HepG2 (cell line): ENCODE measurements around the gene FZD7. TPM values are rescaled to one million over a fixed set of nuclear protein-coding genes. Genes with fewer than 3 reads are reported as not detected.

Experiments
- ATAC-seq: fragments of 200-7000 bp; cut with Tn5 transposase; 3 replicates; pipeline ENCODE4 v1.9.1; 2020; ENCODE audit warnings: mild to moderate bottlenecking, moderate library complexity
- BruUV-seq: library from RNA; stranded (reverse); fragments of 400-500 nt; replicated peaks from 2 replicates; lab custom pipeline; 2021; lab: Mats Ljungman, UMichigan
- CTCF ChIA-PET: fragments of 300-600 bp; formaldehyde crosslinking; extraction: SDS; loops from one replicate; lab custom pipeline; 2021; ENCODE audit warnings: low total read pairs, inconsistent platforms, low intra/inter-chr PET ratio; lab: Yijun Ruan, JAX
- POLR2A ChIA-PET: fragments of 350-600 bp; sonication (Branson Sonifier 250); formaldehyde crosslinking; loops from one replicate; lab custom pipeline; 2020; ENCODE audit warnings: antibody characterized with exemption, inconsistent platforms; lab: Yijun Ruan, JAX
- DNase-seq: peaks from one replicate; pipeline ENCODE4 v3.0.0-alpha.2; 2015; ENCODE audit warnings: low spot score
- FAIRE-seq: peaks from 3 replicates; lab custom pipeline; 2011; peaks lifted over from hg19 to GRCh38; lab: Jason Lieb, UNC
- H2AFZ ChIP-seq: one replicate; pipeline ENCODE4 v1.6.1; 2011; ENCODE audit warnings: low read length, inconsistent platforms
- H3K27ac ChIP-seq: fragments of 300-600 bp; 3 replicates; pipeline ENCODE4 v1.8.0; 2011; ENCODE audit warnings: mixed run types, mild to moderate bottlenecking, mixed read lengths, low read length, inconsistent platforms; ENCODE audit not compliant: insufficient read depth; ENCODE audit errors: extremely low read length
- H3K27me3 ChIP-seq, 2 experiments: fragments of 200-600 bp in 1 of 2; 2 replicates in 1 of 2; 3 replicates in 1 of 2; pipeline versions ENCODE4 v1.6.0 to v1.8.0; 2011; ENCODE audit warnings: low read length in 2 of 2, mild to moderate bottlenecking in 2 of 2, moderate library complexity in 2 of 2, inconsistent platforms in 1 of 2; ENCODE audit not compliant: insufficient read depth in 2 of 2, control insufficient read depth in 1 of 2
- H3K36me3 ChIP-seq, 2 experiments: fragments of 200-600 bp in 1 of 2; replicated peaks in 1 of 2; 2 replicates in 1 of 2; 3 replicates in 1 of 2; pipeline versions ENCODE4 v1.5.1 to v1.8.0; 2011; ENCODE audit warnings: low read length in 2 of 2, inconsistent platforms in 1 of 2; ENCODE audit not compliant: insufficient read depth in 2 of 2, control insufficient read depth in 1 of 2
- H3K4me1 ChIP-seq: 2 replicates; pipeline ENCODE4 v1.5.1; 2012; ENCODE audit warnings: low read length, inconsistent platforms; ENCODE audit not compliant: insufficient read depth
- H3K4me2 ChIP-seq: 2 replicates; pipeline ENCODE4 v1.6.0; 2011; ENCODE audit warnings: low read depth, low read length, inconsistent platforms
- H3K4me3 ChIP-seq, 3 experiments: fragments of 200-600 bp in 1 of 3; sonication (generic), shearing (Covaris generic) in 1 of 3; replicated peaks in 1 of 3; 2 replicates each; pipeline ENCODE4 v1.5.1; 2011 to 2016; ENCODE audit warnings: low read length in 3 of 3, inconsistent platforms in 2 of 3, low read depth in 2 of 3, mild to moderate bottlenecking in 2 of 3, control low read depth in 1 of 3, mixed read lengths in 1 of 3; ENCODE audit not compliant: insufficient read depth in 1 of 3
- H3K79me2 ChIP-seq: one replicate; pipeline ENCODE4 v1.6.1; 2011; ENCODE audit warnings: low read length, inconsistent platforms; ENCODE audit not compliant: insufficient read depth
- H3K9ac ChIP-seq: 2 replicates; pipeline ENCODE4 v1.6.0; 2011; ENCODE audit warnings: mild to moderate bottlenecking, low read depth, low read length, inconsistent platforms; ENCODE audit not compliant: insufficient read depth
- H3K9me3 ChIP-seq: 2 replicates; pipeline ENCODE4 v1.5.1; 2012; ENCODE audit warnings: mild to moderate bottlenecking, low read length
- H4K20me1 ChIP-seq: 2 replicates; pipeline ENCODE4 v1.6.0; 2011; ENCODE audit warnings: inconsistent platforms, mild to moderate bottlenecking, low read length, moderate library complexity; ENCODE audit not compliant: insufficient read depth
- ARNT ChIP-seq: fragments of 450-650 bp; IDR thresholded peaks from 2 replicates; pipeline ENCODE4 v1.6.1; 2017
- GATAD1 ChIP-seq: IDR thresholded peaks from 2 replicates; pipeline ENCODE4 v1.6.1; 2016; ENCODE audit warnings: missing genetic modification reagents, missing compliant biosample characterization
- GATAD2A ChIP-seq: IDR thresholded peaks from 2 replicates; pipeline ENCODE4 v1.6.1; 2016
- HBP1 ChIP-seq: IDR thresholded peaks from 2 replicates; pipeline ENCODE4 v1.6.1; 2016; ENCODE audit warnings: low read depth, control low read depth
- KDM6A ChIP-seq: IDR thresholded peaks from 2 replicates; pipeline ENCODE4 v1.6.1; 2016; ENCODE audit warnings: low read depth
- LBX2 ChIP-seq: sonication (generic); formaldehyde crosslinking; IDR thresholded peaks from 2 replicates; pipeline ENCODE4 v1.5.0; 2020; ENCODE audit warnings: missing genetic modification reagents, mild to moderate bottlenecking, borderline replicate concordance
- MAFK ChIP-seq, 2 experiments: IDR thresholded peaks in 1 of 2; conservative IDR thresholded peaks in 1 of 2; 2 replicates each; pipeline ENCODE4 v1.6.1; 2011; ENCODE audit warnings: improper control_type of control experiment in 2 of 2, low read length in 2 of 2
- NFYC ChIP-seq: IDR thresholded peaks from 2 replicates; pipeline ENCODE4 v1.6.1; 2016; ENCODE audit warnings: missing genetic modification reagents, missing compliant biosample characterization
- PHB2 ChIP-seq: fragments of 450-650 bp; IDR thresholded peaks from 2 replicates; pipeline ENCODE4 v1.6.1; 2018; ENCODE audit not compliant: partially characterized antibody
- RERE ChIP-seq: IDR thresholded peaks from 2 replicates; pipeline ENCODE4 v1.6.1; 2016; ENCODE audit warnings: low read depth, missing genetic modification reagents, missing compliant biosample characterization
- SYNCRIP ChIP-seq: fragments of 200-400 bp; formaldehyde crosslinking; IDR thresholded peaks from 2 replicates; pipeline ENCODE4 v1.6.1; 2018; ENCODE audit warnings: mild to moderate bottlenecking, low read depth, low read length; ENCODE audit not compliant: insufficient read depth
- ZNF10 ChIP-seq: sonication (generic); formaldehyde crosslinking; IDR thresholded peaks from 2 replicates; pipeline ENCODE4 v1.4.0; 2020; ENCODE audit warnings: mild to moderate bottlenecking, low read depth, missing genetic modification reagents, borderline replicate concordance
- ZNF350 ChIP-seq: sonication (generic); formaldehyde crosslinking; IDR thresholded peaks from 2 replicates; pipeline ENCODE4 v1.4.0; 2020; ENCODE audit warnings: mild to moderate bottlenecking, low read depth, missing genetic modification reagents, borderline replicate concordance
- ZSCAN21 ChIP-seq: sonication (generic); formaldehyde crosslinking; IDR thresholded peaks from 2 replicates; pipeline ENCODE4 v1.8.0; 2022; ENCODE audit warnings: mild to moderate bottlenecking, missing genetic modification reagents, moderate library complexity, borderline replicate concordance
- ZSCAN25 ChIP-seq: sonication (generic); formaldehyde crosslinking; IDR thresholded peaks from 2 replicates; pipeline ENCODE4 v1.8.0; 2022; ENCODE audit warnings: mild to moderate bottlenecking, missing genetic modification reagents
- WGBS: methylation state at CpG from one replicate; pipeline ENCODE4 v1.1.6; 2017; ENCODE audit warnings: low lambda C conversion rate; 5-methylcytosine and 5-hydroxymethylcytosine counted together
- in situ Hi-C: cut with HindIII; loops from 2 replicates; pipeline ENCODE4 v1.10.0; 2017; ENCODE audit warnings: low pct_unique_long_range_greater_than_20kb; ENCODE audit not compliant: extremely low pct_ligation_motif_present
- intact Hi-C: fragments of 100-400 bp; cut with micrococcal nuclease; formaldehyde crosslinking; loops from one replicate; pipeline ENCODE4 v1.10.0; 2022; ENCODE audit not compliant: unreplicated experiment
- polyA plus RNA-seq, 8 experiments: library from polyadenylated mRNA; depleted of rRNA in 3 of 8; stranded (reverse) in 7 of 8; unstranded in 1 of 8; fragments of >200 nt; fragmentation: Illumina TruSeq in 4 of 8; extraction: Trizol in 4 of 8; gene quantifications; 2 replicates each; pipeline versions ENCODE4 v1.2.1 to v1.2.3, GENCODE V29; 2011 to 2016; ENCODE audit warnings: low read depth in 4 of 8, missing spikeins in 1 of 8, mixed read lengths in 1 of 8; ENCODE audit not compliant: insufficient read depth in 1 of 8
- total RNA-seq, 5 experiments: library from RNA; depleted of rRNA; stranded (reverse); fragments of >200 nt; fragmentation: Illumina TruSeq; extraction: Trizol; gene quantifications; 2 replicates each; pipeline ENCODE4 v1.2.3, GENCODE V29; 2016; ENCODE audit warnings: low read depth in 1 of 5

The FZD7 gene
- total and polyA plus RNA-seq, 2 of the 13 experiments (the other 11 are each of a cell fraction or from before 2014, with no cell fraction given), result 0.13 to 0.38 TPM

- no peak overlapping the region for H3K27ac ChIP-seq
- no peaks in the 10 kb centered on the region for H4K20me1 ChIP-seq
- H3K36me3 ChIP-seq, result no peaks in the 10 kb centered on the region
- BruUV-seq, result no TSS peak
- H3K4me1 ChIP-seq, result no peaks in the 10 kb centered on the region
- H3K79me2 ChIP-seq, result no peaks in the 10 kb centered on the region
- H3K9ac ChIP-seq, result no peak overlapping the region
- FAIRE-seq (no peak), ATAC-seq (no peak), DNase-seq (no peak)
- CTCF ChIA-PET, result no interaction called here
- POLR2A ChIA-PET, result no interaction called here
- H3K4me2 ChIP-seq, result no peak overlapping the region
- no peak overlapping the region for H2AFZ ChIP-seq
- intact Hi-C loops (no loop called here), in situ Hi-C loops (no loop called here)
- 44% methylated on average over 7 of the region's 7 CpGs for WGBS
- TF ChIP-seq ZNF350, result no peak
- no peak for TF ChIP-seq LBX2
- no peak for TF ChIP-seq ZNF10 (CRISPR knock-in tag)
- TF ChIP-seq GATAD2A (CRISPR knock-in tag), result no peak
- no peak for TF ChIP-seq PHB2
- no peak for TF ChIP-seq ARNT
- TF ChIP-seq NFYC (CRISPR knock-in tag), result no peak
- no peak for TF ChIP-seq MAFK (conservative IDR thresholded peaks at IDR 0.05 in 1 of 2, IDR thresholded peaks at IDR 0.05 in 1 of 2; ENCODE audit: low read length in 2 of 2)
- TF ChIP-seq SYNCRIP, result no peak
- TF ChIP-seq RERE (CRISPR knock-in tag), result no peak
- TF ChIP-seq KDM6A (CRISPR knock-in tag), result no peak
- no peak for TF ChIP-seq ZSCAN21 (CRISPR knock-in tag)
- no peak for TF ChIP-seq GATAD1 (CRISPR knock-in tag)
- TF ChIP-seq HBP1 (CRISPR knock-in tag), result no peak
- no peak for TF ChIP-seq ZSCAN25 (CRISPR knock-in tag)
- H3K27me3 ChIP-seq, result peaks cover 0 to 12% of the 10 kb centered on the region in 2 experiments; a peak in 3 of 5 replicates
- H3K9me3 ChIP-seq, result no peaks in the 10 kb centered on the region
- H3K4me3 ChIP-seq, result no peak overlapping the region
Measured at GRCh38 chr2:202009581-202009980, 24.1 kb upstream of the FZD7 start.
